Activated CD8-positive, alpha-beta memory T cell treated with anti-CD3 and anti-CD28 coated beads for 36 hours (primary cell): ENCODE measurements around the gene KDM4C. TPM values are rescaled to one million over a fixed set of nuclear protein-coding genes. Genes with fewer than 3 reads are reported as not detected.

ENCODE experiments used
- CTCF ChIA-PET: fragments of 350-600 bp; sonication (Branson Sonifier 250); formaldehyde crosslinking; loops from one replicate; lab custom pipeline; 2021; ENCODE audit warnings: antibody characterized with exemption; lab: Charles Lee
- POLR2A ChIA-PET: fragments of 350-600 bp; sonication (Branson Sonifier 250); formaldehyde crosslinking; loops from one replicate; lab custom pipeline; 2021; ENCODE audit warnings: antibody characterized with exemption; lab: Charles Lee
- total RNA-seq, 2 experiments: library from RNA; stranded (reverse); gene quantifications; one replicate each; pipeline ENCODE4 v1.2.3, GENCODE V29; 2021

The KDM4C gene
- total RNA-seq, 2 experiments from 2014 or later: 24.8 to 25.9 TPM

- ChIA-PET POLR2A (no interaction called here), CTCF (no interaction called here)
Measured at GRCh38 chr9:7123743-7124142, 366.0 kb downstream of the KDM4C start.

- ChIA-PET CTCF (no interaction called here), POLR2A (no interaction called here)
Measured at GRCh38 chr9:7125231-7125630, 367.5 kb downstream of the KDM4C start.

- CTCF ChIA-PET: no interaction called here
- POLR2A ChIA-PET: no interaction called here
Measured at GRCh38 chr9:7129391-7129790, 371.6 kb downstream of the KDM4C start.

GRCh38 chr9:7130266-7130820 lies 372.6 kb downstream of the KDM4C start:
- ChIA-PET CTCF (no interaction called here), POLR2A (no interaction called here)

GRCh38 chr9:7132605-7133004 lies 374.8 kb downstream of the KDM4C start:
- ChIA-PET CTCF (no interaction called here), POLR2A (no interaction called here)

- ChIA-PET CTCF (no interaction called here), POLR2A (no interaction called here)
Measured at GRCh38 chr9:7135735-7136134, 378.0 kb downstream of the KDM4C start.

- CTCF ChIA-PET: no interaction called here
- POLR2A ChIA-PET: no interaction called here
Measured at GRCh38 chr9:7137040-7137439, 379.3 kb downstream of the KDM4C start.

GRCh38 chr9:7137571-7137970 lies 379.8 kb downstream of the KDM4C start:
- POLR2A ChIA-PET: no interaction called here
- CTCF ChIA-PET: no interaction called here

GRCh38 chr9:7139886-7140285 lies 382.1 kb downstream of the KDM4C start:
- POLR2A ChIA-PET: no interaction called here
- CTCF ChIA-PET: no interaction called here

GRCh38 chr9:7140401-7140800 lies 382.6 kb downstream of the KDM4C start:
- CTCF ChIA-PET: no interaction called here
- POLR2A ChIA-PET: no interaction called here

GRCh38 chr9:7143645-7144200 lies 385.9 kb downstream of the KDM4C start:
- ChIA-PET CTCF (interaction anchor here (1.1 kb wide), 1 partner anchor 8 kb away, joined by 4 read pairs; no protein-coding TSS in a partner anchor), POLR2A (no interaction called here)

- CTCF ChIA-PET: no interaction called here
Measured at GRCh38 chr9:7144265-7145046, 386.7 kb downstream of the KDM4C start.

GRCh38 chr9:7145361-7146069 lies 387.7 kb downstream of the KDM4C start:
- ChIA-PET POLR2A (no interaction called here), CTCF (no interaction called here)

More at GRCh38 chr9:7144265-7145046, 386.7 kb downstream of the KDM4C start:
- POLR2A ChIA-PET: no interaction called here

GRCh38 chr9:7146582-7146981 lies 388.8 kb downstream of the KDM4C start:
- ChIA-PET CTCF (interaction anchor here (0.7 kb wide), 1 partner anchor 72 kb away, joined by 3 read pairs; no protein-coding TSS in a partner anchor), POLR2A (interaction anchor here (0.7 kb wide), 1 partner anchor 258 kb away, joined by 3 read pairs; no protein-coding TSS in a partner anchor)

- ChIA-PET POLR2A (interaction anchor here (0.7 kb wide), 1 partner anchor 257 kb away, joined by 3 read pairs; no protein-coding TSS in a partner anchor), CTCF (interaction anchor here (0.7 kb wide), 1 partner anchor 73 kb away, joined by 3 read pairs; no protein-coding TSS in a partner anchor)
Measured at GRCh38 chr9:7147121-7148090, 389.6 kb downstream of the KDM4C start.

- CTCF ChIA-PET: no interaction called here
- POLR2A ChIA-PET: no interaction called here
Measured at GRCh38 chr9:7148243-7148765, 390.5 kb downstream of the KDM4C start.

GRCh38 chr9:7149258-7149657 lies 391.5 kb downstream of the KDM4C start:
- ChIA-PET POLR2A (no interaction called here), CTCF (no interaction called here)

GRCh38 chr9:7150153-7150890 lies 392.5 kb downstream of the KDM4C start:
- ChIA-PET CTCF (no interaction called here), POLR2A (no interaction called here)
